ENCODE measurements around the gene GIT2.

- TF ChIP-seq CTCF (IDR thresholded peaks at IDR 0.05) (no peak), EZH2 (IDR thresholded peaks at IDR 0.05; ENCODE audit: borderline replicate concordance, insufficient read depth, low read depth, low read length, poor library complexity, severe bottlenecking) (no peak)
These were observed 52.4 kb downstream of the GIT2 start for GRCh38 chr12:109943811-109944210.

Data from B cell (primary cell).